ENCODE measurements around the gene GC.
A peak's percentile ranks its signal among the peaks of the same experiment; 100 is the strongest.
"Not testable (repeated sequence)": the region's sequence is repeated elsewhere in the genome, so short reads cannot be mapped to it uniquely, and the experiment has no call there.

GC gene

GRCh38 chr4:71746379-71746778 is 37.5 kb downstream of the GC start:
- CTCF ChIA-PET, result no interaction called here
- POLR2A ChIA-PET, result no interaction called here
- no peak for TF ChIP-seq CTCF (IDR thresholded peaks at IDR 0.05; ENCODE audit: control extremely low read depth, extremely low read depth, low read depth, missing control alignments)
- DNase-seq (ENCODE audit: extremely low spot score), result no peak

GRCh38 chr4:71738782-71739181 is 45.1 kb downstream of the GC start:
- CTCF ChIA-PET; POLR2A ChIA-PET; DNase-seq (ENCODE audit: extremely low spot score): not testable (repeated sequence)

DNA sequence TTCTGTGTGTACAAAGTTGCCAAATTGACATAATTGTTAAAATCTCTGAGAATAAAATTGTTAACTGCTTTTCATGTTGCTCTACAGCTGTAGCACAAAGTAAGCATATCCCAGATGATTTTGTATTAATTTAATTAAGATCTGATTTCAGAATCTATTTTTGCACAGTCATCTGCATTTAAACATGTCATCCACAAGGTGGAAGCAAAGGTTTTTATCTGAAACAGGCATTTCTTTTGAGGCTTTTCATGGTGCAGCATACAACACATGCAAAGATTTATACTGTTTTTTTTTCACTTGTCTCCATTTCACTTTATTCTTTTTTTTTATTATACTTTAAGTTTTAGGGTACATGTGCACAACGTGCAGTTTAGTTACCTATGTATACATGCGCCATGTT is 51.2 kb downstream of the GC start:
- peak; percentile 46 for TF ChIP-seq CTCF (IDR thresholded peaks at IDR 0.05; ENCODE audit: control extremely low read depth, extremely low read depth, low read depth, missing control alignments)
- no peak for DNase-seq (ENCODE audit: extremely low spot score)
- POLR2A ChIA-PET, result no interaction called here
- CTCF ChIA-PET, result no interaction called here

GRCh38 chr4:71732066-71732465 is 51.8 kb downstream of the GC start:
- no peak for DNase-seq (ENCODE audit: extremely low spot score)
- CTCF ChIA-PET, result interaction anchor here (1.2 kb wide), 1 partner anchor 586 kb away, joined by 3 read pairs; no protein-coding TSS in a partner anchor
- POLR2A ChIA-PET, result no interaction called here
- TF ChIP-seq CTCF (IDR thresholded peaks at IDR 0.05; ENCODE audit: control extremely low read depth, extremely low read depth, low read depth, missing control alignments), result no peak

- CTCF ChIA-PET, result interaction anchor here (1.0 kb wide), 1 partner anchor 12 kb away, joined by 3 read pairs; no protein-coding TSS in a partner anchor
- no peak for DNase-seq (ENCODE audit: extremely low spot score)
- no peak for TF ChIP-seq CTCF (IDR thresholded peaks at IDR 0.05; ENCODE audit: control extremely low read depth, extremely low read depth, low read depth, missing control alignments)
- POLR2A ChIA-PET, result no interaction called here
These were observed 54.0 kb downstream of the GC start for GRCh38 chr4:71729856-71730255.

DNA sequence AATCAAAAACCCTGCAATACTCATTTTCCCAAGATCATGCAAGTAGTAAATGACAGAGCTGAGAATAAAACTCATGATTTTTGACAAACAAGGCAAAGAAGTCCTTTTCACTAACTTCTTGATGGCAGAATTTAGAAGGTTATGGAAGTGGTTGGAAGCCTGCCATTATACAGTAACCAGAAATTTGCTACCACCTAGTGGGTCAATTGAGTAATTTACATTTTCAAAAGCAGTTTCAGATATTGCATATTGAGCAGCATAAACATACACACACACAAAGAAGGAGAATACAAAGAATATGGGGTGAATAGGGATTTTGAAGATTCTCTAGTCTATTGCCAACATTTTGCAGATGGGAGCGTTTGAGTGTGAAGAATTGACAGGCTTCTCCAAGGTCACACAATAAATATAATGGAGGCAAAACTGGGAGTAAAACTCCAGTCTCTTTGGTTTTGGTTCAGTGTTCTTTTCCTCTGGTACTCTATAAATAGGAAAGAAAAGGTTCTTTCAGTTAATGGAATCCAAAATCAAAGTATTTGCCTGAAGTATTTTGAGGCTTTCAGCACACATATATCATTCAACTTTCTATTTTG is 70.2 kb downstream of the GC start:
- ChIA-PET CTCF (interaction anchor here (0.9 to 1.0 kb wide), 3 partner anchors 11 to 1106 kb away, joined by 3 read pairs; no protein-coding TSS in a partner anchor), POLR2A (no interaction called here)
- DNase-seq (ENCODE audit: extremely low spot score), result peak; percentile 8
- TF ChIP-seq CTCF (IDR thresholded peaks at IDR 0.05; ENCODE audit: control extremely low read depth, extremely low read depth, low read depth, missing control alignments), result peak; percentile 50

DNA sequence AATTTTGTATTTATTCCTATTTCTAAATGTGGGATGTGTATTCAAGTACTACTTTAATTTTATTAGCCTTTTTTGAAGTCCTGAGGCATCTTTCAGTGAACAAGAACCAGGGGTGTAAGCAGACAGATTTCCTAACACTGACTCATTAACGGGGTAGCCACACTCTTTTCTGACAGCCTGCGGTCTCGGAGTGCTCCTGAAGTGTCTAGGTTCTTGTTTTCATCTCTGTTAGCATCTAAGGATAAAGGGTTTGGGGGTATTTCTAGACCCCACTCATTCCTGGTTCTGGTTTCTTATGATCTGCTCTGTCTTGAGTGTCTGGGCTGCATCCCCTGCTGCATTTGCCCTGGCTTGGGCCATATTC is 71.9 kb downstream of the GC start:
- POLR2A ChIA-PET, result no interaction called here
- CTCF ChIA-PET, result interaction anchor here (1.1 to 2.9 kb wide), 6 partner anchors 11 to 1110 kb away, joined by 4 to 27 read pairs (median 8); no protein-coding TSS in a partner anchor
- TF ChIP-seq CTCF (IDR thresholded peaks at IDR 0.05; ENCODE audit: control extremely low read depth, extremely low read depth, low read depth, missing control alignments), result no peak
- DNase-seq (ENCODE audit: extremely low spot score), result no peak

Data from GM10248 (cell line).